Right atrium auricular region (tissue), 2 donors: ENCODE data around the gene EIPR1. TPM values are rescaled to one million over a fixed set of nuclear protein-coding genes. Genes with fewer than 3 reads are reported as not detected.

ENCODE experiments used
- DNase-seq: peaks from one replicate; pipeline ENCODE4 v3.0.0-alpha.2; 2019; ENCODE audit warnings: low spot score
- H3K27ac ChIP-seq, 2 donors: fragments of 200-600 bp; sonication (generic); 1 replicate in 1 of 2; 2 replicates in 1 of 2; pipeline ENCODE4 v1.5.1; 2016 to 2019
- H3K27me3 ChIP-seq, 2 donors: fragments of 200-600 bp; sonication (generic); one replicate each; pipeline versions ENCODE4 v1.5.1 to v1.6.0; 2017 to 2019
- H3K36me3 ChIP-seq: fragments of 200-600 bp; sonication (generic); one replicate; pipeline ENCODE4 v1.5.1; 2016
- H3K4me1 ChIP-seq, 2 donors: fragments of 200-600 bp; sonication (generic); one replicate each; pipeline versions ENCODE4 v1.5.1 to v1.6.0; 2017 to 2019
- H3K4me3 ChIP-seq, 2 donors: fragments of 200-600 bp; sonication (generic); 1 replicate in 1 of 2; 2 replicates in 1 of 2; pipeline ENCODE4 v1.5.1; 2017 to 2019; ENCODE audit warnings: mild to moderate bottlenecking in 1 of 2, moderate library complexity in 1 of 2
- H3K9me3 ChIP-seq, 2 donors: fragments of 200-600 bp; sonication (generic); one replicate each; pipeline ENCODE4 v1.5.1; 2019
- CTCF ChIP-seq, 2 donors: fragments of 200-600 bp; sonication (generic); IDR thresholded peaks; one replicate each; pipeline ENCODE4 v1.5.1; 2019; ENCODE audit warnings: antibody characterized with exemption in 2 of 2
- total RNA-seq, 2 donors: library from RNA; depleted of rRNA; stranded (reverse); fragments of >200 nt; gene quantifications; one replicate each; pipeline ENCODE4 v1.1.0, GENCODE V29; 2016

EIPR1 gene
- total RNA-seq, 2 donors from 2014 or later = 13.2 to 13.6 TPM

DNA sequence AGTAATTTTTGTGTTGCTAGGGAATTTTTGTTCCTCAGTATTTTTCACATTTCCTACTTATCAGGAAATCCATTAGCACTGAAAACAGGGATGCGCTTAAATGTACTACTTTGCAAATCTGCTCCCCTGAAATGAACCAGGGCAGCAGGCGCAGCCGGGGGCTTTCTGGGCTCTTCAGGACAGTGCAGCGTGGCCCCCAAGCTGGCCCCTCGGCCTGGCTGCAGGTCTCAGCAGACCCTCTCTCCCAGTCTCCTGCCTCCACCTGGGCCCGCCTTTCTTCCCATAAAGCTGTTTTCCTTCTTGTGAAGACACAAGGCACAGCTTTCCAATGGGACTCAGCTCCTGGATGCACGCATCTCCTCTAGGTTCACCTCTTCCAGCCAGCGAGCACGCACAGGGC lies 35.3 kb downstream of the EIPR1 start:
- no peak for TF ChIP-seq CTCF (IDR thresholded peaks at IDR 0.05)
- no peak overlapping the region for H3K27ac ChIP-seq
- no peak for DNase-seq

DNA sequence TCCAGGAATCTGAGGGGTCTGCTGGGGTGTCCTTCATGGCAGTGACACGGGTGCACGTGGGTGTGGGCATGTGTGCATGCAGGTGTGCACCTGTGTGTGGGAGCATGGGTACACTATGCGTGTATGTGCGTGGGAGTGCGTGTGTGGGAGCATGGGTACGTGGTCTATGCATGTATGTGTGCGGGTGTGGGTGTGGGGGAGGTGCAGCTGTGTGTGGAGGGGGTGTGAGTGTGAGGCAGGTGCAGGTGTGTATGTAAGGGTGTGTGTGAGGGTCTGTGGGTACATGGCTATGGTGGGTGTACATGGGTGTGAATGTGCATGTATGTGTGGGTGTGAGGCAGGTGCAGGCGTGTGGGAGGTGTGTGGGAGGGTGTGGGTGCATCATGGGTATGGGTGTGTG lies 36.3 kb downstream of the EIPR1 start:
- no peaks in the 10 kb centered on the region for H3K4me1 ChIP-seq
- no peak for DNase-seq
- TF ChIP-seq CTCF (IDR thresholded peaks at IDR 0.05) = no peak
- H3K27me3 ChIP-seq = no peaks in the 10 kb centered on the region
- no peak overlapping the region for H3K27ac ChIP-seq
- H3K4me3 ChIP-seq = no peak overlapping the region
- no peaks in the 10 kb centered on the region for H3K36me3 ChIP-seq
- H3K9me3 ChIP-seq = no peaks in the 10 kb centered on the region

More for the DNA sequence above, 35.3 kb downstream of the EIPR1 start:
- Histone ChIP-seq H3K4me1 (no peaks in the 10 kb centered on the region), H3K27me3 (no peaks in the 10 kb centered on the region), H3K9me3 (no peaks in the 10 kb centered on the region), H3K4me3 (no peak overlapping the region), H3K36me3 (no peaks in the 10 kb centered on the region)

DNA sequence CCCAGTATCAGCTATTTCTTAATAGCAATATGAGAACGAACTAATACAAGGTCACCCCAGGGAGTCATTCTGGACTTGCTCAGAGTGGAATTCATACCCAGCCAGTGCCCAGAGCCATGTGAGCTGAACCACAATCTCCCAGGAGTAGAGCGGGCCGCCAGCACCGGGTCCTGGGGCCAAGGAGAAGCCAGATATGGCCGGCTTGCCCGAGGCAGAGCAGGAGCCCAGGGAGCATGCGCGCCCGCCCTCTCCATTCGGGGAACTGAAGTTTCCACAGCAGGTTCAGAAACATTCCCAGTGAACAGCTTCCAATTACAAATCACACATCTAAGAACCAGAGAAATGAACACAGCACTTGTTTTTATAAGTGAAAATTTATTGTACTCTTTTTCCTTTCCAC lies 37.5 kb downstream of the EIPR1 start:
- Histone ChIP-seq H3K9me3 (no peaks in the 10 kb centered on the region), H3K27me3 (no peaks in the 10 kb centered on the region), H3K4me1 (no peaks in the 10 kb centered on the region), H3K27ac (no peak overlapping the region), H3K36me3 (no peaks in the 10 kb centered on the region), H3K4me3 (no peak overlapping the region)
- no peak for TF ChIP-seq CTCF (IDR thresholded peaks at IDR 0.05)
- DNase-seq = no peak

DNA sequence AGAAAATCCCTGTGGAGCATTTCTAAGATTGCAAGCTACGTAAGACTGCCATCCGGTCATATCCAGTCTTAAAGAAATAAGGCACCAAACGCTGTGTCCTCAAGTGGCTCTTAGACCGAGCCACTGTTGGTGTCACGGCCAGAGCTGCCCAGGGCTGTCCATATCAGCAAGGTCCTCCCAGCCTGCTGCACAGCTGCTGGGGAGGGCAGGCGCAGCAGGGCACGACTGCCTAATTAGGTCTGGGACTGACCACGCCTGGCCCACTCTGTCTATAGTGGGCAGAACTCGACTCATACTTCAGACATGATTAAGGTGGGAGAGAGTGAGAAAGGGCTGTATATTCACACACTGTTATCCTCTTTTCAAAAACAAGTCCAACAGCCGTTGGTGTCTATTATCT lies 39.3 kb downstream of the EIPR1 start:
- H3K27me3 ChIP-seq = no peaks in the 10 kb centered on the region
- H3K4me3 ChIP-seq = no peak overlapping the region
- TF ChIP-seq CTCF (IDR thresholded peaks at IDR 0.05) = no peak
- no peak overlapping the region for H3K27ac ChIP-seq
- no peaks in the 10 kb centered on the region for H3K9me3 ChIP-seq
- H3K4me1 ChIP-seq = no peaks in the 10 kb centered on the region
- DNase-seq = no peak
- no peaks in the 10 kb centered on the region for H3K36me3 ChIP-seq

- no peaks in the 10 kb centered on the region for H3K36me3 ChIP-seq
- no peaks in the 10 kb centered on the region for H3K9me3 ChIP-seq
- H3K27ac ChIP-seq = no peak overlapping the region
- H3K4me1 ChIP-seq = no peaks in the 10 kb centered on the region
- no peak for TF ChIP-seq CTCF (IDR thresholded peaks at IDR 0.05)
- H3K4me3 ChIP-seq = no peak overlapping the region
- no peaks in the 10 kb centered on the region for H3K27me3 ChIP-seq
- DNase-seq = no peak
Observed at GRCh38 chr2:3336844-3337243, 40.8 kb downstream of the EIPR1 start.
